ENCODE data around the gene BUB1.
"Not testable (repeated sequence)": the region's sequence is repeated elsewhere in the genome, so short reads cannot be mapped to it uniquely, and the experiment has no call there.

The BUB1 gene

DNA sequence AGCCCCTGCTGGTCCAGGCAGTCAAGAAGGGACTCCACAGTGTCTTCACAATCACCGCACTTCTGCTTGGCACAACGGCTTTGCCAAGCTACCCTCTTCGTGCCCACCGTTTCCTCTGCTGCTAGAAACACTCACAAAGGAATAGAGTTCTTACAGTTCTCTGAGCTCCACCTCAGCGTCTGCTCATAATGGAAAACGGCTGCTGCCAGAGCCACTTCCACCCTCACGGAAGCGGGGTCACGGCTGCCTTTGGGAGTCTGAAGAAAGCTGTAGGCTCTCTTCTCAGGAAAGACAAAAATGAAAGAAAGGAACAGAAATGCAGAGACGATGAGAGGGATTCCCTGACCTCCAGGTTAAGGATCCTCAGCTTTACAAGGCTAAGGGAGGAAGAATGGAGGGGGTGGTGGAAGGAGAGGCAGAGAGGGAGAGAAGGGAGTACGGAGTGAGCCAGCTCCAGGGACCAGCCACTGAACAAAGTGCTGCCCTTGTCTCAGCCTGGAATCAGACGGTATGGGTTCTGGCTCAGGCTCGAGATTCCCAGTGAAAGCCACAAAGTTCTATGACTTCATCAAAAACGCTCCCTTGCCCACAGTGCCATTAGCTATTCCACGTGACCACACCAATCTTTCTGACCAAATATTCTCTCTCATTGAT, 88.1 kb downstream of the BUB1 start:
- DNase-seq, result not testable (repeated sequence)

DNA sequence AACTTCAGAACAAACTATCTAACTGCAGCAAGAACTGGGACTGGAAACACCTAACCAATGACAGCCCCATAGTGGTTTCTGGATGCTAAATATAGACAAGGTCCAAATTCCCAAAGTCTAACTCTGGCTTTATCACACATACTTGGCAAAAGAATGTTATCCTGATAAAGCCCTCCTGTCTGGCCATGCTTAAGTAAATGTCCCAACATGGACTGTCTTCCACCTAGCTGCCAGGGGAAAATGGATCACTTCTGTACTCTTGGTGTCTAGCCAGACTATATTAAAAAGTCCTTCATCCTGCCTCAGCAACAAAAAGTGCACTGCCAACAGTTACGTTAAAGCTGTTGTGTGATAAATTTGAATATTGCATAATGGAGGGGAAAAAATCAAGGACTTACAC, 89.3 kb downstream of the BUB1 start:
- DNase-seq, result not testable (repeated sequence)
